ENCODE results near the gene TMPRSS9. TPM values are rescaled to one million over a fixed set of nuclear protein-coding genes. Genes with fewer than 3 reads are reported as not detected.
A peak's percentile ranks its signal among the peaks of the same experiment; 100 is the strongest.
"Not testable (repeated sequence)": the region's sequence is repeated elsewhere in the genome, so short reads cannot be mapped to it uniquely, and the experiment has no call there.

TMPRSS9 gene
- total RNA-seq, 3 donors from 2014 or later, result 0.17 to 0.41 TPM; not detected in 1

DNA sequence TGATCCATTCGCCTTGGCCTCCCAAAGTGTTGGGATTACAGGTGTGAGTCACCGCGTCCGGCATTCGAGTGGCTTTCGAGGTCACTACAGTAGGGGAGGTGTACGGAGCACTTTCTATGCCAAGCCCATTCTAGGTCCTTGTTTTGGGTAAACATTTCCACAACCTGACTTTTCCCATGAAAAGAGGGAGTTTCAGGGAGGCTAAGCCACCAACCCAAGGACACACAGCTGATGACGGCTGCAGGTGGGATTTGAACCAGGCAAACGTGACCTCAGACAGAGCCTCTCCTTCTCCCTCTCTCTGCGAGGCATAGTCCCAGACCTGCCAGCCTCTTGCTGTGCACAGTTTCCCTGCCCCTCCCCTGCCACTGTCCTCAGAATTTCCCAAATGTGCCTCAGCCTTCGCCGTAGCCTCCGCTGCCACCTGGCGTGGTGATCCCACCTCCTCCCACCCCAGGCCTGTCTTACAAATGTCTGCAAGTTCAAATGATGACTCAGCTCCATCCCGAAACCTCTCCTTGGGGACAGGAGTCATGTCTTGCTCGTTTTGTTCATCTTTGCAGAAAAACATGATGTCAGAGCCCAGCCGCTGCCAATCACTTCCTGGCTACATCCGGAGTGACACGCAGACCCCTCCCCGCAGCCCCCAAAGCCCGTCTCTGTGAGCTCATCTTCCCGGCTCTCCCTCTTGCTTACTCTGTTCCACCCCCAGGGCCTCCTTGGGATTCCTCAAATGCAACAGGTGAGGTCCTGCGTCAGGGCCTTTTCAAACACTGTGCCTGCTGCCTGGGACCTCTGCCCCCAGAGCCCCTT is 109.2 kb downstream of the TMPRSS9 start:
- no peak for ATAC-seq
- intact Hi-C loops (cut with DNase I, micrococcal nuclease), result no loop called here
- H3K4me1 ChIP-seq (ENCODE audit: low read depth), result peaks cover under 1% of the 10 kb centered on the region
- DNase-seq, result no peak
- TF ChIP-seq, protein P1, sequence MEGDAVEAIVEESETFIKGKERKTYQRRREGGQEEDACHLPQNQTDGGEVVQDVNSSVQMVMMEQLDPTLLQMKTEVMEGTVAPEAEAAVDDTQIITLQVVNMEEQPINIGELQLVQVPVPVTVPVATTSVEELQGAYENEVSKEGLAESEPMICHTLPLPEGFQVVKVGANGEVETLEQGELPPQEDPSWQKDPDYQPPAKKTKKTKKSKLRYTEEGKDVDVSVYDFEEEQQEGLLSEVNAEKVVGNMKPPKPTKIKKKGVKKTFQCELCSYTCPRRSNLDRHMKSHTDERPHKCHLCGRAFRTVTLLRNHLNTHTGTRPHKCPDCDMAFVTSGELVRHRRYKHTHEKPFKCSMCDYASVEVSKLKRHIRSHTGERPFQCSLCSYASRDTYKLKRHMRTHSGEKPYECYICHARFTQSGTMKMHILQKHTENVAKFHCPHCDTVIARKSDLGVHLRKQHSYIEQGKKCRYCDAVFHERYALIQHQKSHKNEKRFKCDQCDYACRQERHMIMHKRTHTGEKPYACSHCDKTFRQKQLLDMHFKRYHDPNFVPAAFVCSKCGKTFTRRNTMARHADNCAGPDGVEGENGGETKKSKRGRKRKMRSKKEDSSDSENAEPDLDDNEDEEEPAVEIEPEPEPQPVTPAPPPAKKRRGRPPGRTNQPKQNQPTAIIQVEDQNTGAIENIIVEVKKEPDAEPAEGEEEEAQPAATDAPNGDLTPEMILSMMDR (IDR thresholded peaks at IDR 0.05), result no peak
- H3K36me3 ChIP-seq (ENCODE audit: low read depth), result no peaks in the 10 kb centered on the region
- no peak overlapping the region for H3K4me3 ChIP-seq
- H3K9me3 ChIP-seq, result no peaks in the 10 kb centered on the region

DNA sequence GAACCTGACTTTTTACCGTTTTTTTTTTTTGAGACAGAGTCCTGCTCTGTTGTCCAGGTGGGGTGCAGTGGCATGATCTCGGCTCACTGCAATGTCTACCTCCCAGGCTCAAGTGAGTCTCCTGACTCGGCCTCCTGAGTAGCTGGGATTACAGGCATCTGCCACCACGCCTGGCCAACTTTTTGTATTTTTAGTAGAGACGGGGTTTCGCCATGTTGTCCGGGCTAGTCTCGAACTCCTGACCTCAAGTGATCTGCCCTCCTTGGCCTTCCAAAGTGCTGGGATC is 109.8 kb downstream of the TMPRSS9 start:
- H3K9me3 ChIP-seq; H3K36me3 ChIP-seq (ENCODE audit: low read depth); H3K4me3 ChIP-seq; ATAC-seq; H3K4me1 ChIP-seq (ENCODE audit: low read depth); intact Hi-C loops (cut with DNase I, micrococcal nuclease); DNase-seq: not testable (repeated sequence)

DNA sequence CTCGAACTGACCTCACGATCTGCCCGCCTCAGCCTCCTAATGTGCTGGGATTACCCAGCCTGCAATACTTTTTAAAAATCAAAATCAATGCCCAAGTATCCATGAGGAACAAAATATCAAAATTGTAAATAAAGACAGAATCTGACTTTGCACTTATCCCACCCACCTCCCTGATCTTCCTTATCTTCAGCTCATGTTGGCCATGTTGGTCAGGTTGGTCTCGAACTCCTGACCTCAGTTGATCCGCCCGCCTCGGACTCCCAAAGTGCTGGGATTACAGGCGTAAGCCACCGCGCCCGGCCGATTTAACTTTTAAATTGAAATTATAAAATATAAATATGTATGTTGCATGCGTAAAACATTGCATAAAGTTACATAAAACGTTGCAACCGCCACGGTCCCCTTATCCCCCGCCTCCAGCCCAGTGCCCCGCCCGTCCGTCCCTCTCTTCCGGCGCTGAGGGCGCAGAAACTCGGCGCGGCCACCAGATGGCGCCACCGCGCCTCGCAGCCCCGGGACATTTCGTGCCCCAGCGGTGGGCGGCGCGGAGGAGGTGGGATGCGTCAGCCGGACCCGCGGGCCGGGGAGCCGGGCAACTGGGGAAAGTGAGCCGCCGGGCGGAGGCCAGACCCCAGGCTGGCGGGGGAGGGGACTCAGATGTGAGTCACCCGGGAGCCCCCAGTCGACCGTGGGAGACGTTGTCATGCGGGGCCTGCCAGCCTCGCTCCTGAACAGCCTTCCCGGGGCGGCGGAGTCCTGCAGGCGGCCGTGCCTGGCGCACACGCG is 114.4 kb downstream of the TMPRSS9 start:
- Histone ChIP-seq H3K36me3 (ENCODE audit: low read depth) (no peaks in the 10 kb centered on the region), H3K4me1 (ENCODE audit: low read depth) (peaks cover 36% of the 10 kb centered on the region), H3K9me3 (no peaks in the 10 kb centered on the region), H3K4me3 (no peak overlapping the region)
- ATAC-seq, result peak; percentile 71
- DNase-seq, result peak; percentile 84 to 88 (median 88)
- intact Hi-C loops (cut with DNase I, micrococcal nuclease), result loop anchor here (2.0 to 5.0 kb wide), 3 partner anchors 68 to 138 kb away; no protein-coding TSS in a partner anchor
- TF ChIP-seq, protein P1 (IDR thresholded peaks at IDR 0.05), result peak; percentile 95

DNA sequence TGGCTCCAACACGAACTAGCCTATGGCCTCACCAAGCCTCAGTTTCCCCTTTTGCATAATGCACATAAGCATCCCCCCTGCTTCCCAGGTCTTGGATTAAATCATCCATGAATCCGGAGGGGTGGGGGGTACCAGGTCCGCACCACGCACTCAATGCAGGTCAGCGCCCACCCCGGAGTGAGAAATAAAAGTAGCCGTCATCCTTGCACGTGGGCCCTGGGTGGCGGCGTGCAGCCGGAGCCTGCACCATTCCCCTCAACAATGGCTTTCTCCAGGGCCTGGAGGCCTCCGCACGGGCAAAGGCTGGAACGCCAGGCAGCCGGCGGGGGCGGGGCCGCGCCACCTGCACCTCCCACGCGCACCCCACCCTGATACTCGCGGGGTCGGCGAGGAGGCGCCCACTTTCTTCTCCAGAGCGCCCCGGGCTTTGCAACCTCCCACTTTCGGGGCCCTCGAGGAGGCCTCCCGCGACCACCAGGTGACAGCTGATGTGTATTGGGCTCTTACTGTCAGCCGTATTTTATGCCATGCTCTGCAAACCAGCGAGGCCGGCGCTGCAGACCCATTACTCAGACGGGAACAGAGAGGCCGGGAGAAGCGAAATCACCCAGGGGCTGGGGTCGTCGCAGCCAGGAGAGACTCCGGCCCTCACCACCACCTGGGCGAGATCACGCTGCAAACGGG is 115.1 kb downstream of the TMPRSS9 start:
- Histone ChIP-seq H3K36me3 (ENCODE audit: low read depth) (no peaks in the 10 kb centered on the region), H3K9me3 (no peaks in the 10 kb centered on the region), H3K4me3 (peak overlapping the region; percentile 63), H3K4me1 (ENCODE audit: low read depth) (peaks cover 36% of the 10 kb centered on the region)
- DNase-seq (peak; percentile 63 to 80 (median 71)), ATAC-seq (peak; percentile 47)
- intact Hi-C loops (cut with DNase I, micrococcal nuclease), result loop anchor here (2.0 to 5.0 kb wide), 3 partner anchors 67 to 137 kb away; no protein-coding TSS in a partner anchor
- TF ChIP-seq, protein P1 (IDR thresholded peaks at IDR 0.05), result no peak

Small RNA genes lying within 50 kb of the gene (microRNA-seq; reads per million reads assigned to microRNA genes)
- not detected for gene MIR7108

Other genes with a start within 250 kb of the TMPRSS9 start
- 100 to 1,000 TPM; 103 to 120 (median 103) TPM for gene AP3D1, start 208.7 kb upstream of the TMPRSS9 start, total RNA-seq
- 10 to 100 TPM; 38.1 to 48.1 (median 44.5) TPM for gene DOT1L, start 196.3 kb upstream of the TMPRSS9 start, total RNA-seq
- 100 to 1,000 TPM; 132 to 231 (median 189) TPM for gene PLEKHJ1, start 123.9 kb upstream of the TMPRSS9 start, total RNA-seq
- 10 to 100 TPM; 60.6 to 81.2 (median 68.2) TPM for gene SF3A2, start 123.4 kb upstream of the TMPRSS9 start, total RNA-seq
- gene AMH, start 110.9 kb upstream of the TMPRSS9 start, total RNA-seq, result 1 to 10 TPM; 2.7 to 5.1 (median 3.8) TPM
- gene JSRP1, start 103.8 kb upstream of the TMPRSS9 start, total RNA-seq, result 1 to 10 TPM in 1 of 3 donors, under 1 TPM in 2; 0.38 to 2.4 (median 0.87) TPM
- gene PEAK3, start 78.1 kb upstream of the TMPRSS9 start, total RNA-seq, result 1 to 10 TPM in 2 of 3 donors, under 1 TPM in 1; 0.29 to 1.4 (median 1.1) TPM
- gene LINGO3, start 52.1 kb upstream of the TMPRSS9 start, total RNA-seq, result not detected
- 100 to 1,000 TPM in 1 of 3 donors, 10 to 100 TPM in 2; 60.3 to 111 (median 93.1) TPM for gene LSM7, start 31.7 kb upstream of the TMPRSS9 start, total RNA-seq
- gene SPPL2B, start 31.6 kb upstream of the TMPRSS9 start, total RNA-seq, result 100 to 1,000 TPM; 119 to 177 (median 153) TPM
- gene TIMM13, start 67.3 kb downstream of the TMPRSS9 start, total RNA-seq, result 100 to 1,000 TPM in 2 of 3 donors, 10 to 100 TPM in 1; 75.4 to 130 (median 104) TPM
- gene LMNB2, start 96.7 kb downstream of the TMPRSS9 start, total RNA-seq, result 10 to 100 TPM; 21.1 to 47.8 (median 22.1) TPM
- 10 to 100 TPM; 30.6 to 45.5 (median 35.9) TPM for gene GADD45B, start 115.9 kb downstream of the TMPRSS9 start, total RNA-seq

Data from mucosa of descending colon (tissue), 3 donors.